Stomach (tissue), 4 donors: ENCODE results near the gene QRFP.

Experiments
- CTCF ChIP-seq, 7 experiments: fragments of 450-650 bp in 4 of 7; fragments of 200-600 bp in 3 of 7; sonication (generic) in 3 of 7; IDR thresholded peaks; one replicate each; pipeline ENCODE4 v1.5.1; 2016 to 2019; ENCODE audit warnings: antibody characterized with exemption in 7 of 7, control low read depth in 2 of 7, mild to moderate bottlenecking in 1 of 7
- EP300 ChIP-seq: sonication (generic); formaldehyde crosslinking; IDR thresholded peaks from one replicate; pipeline ENCODE4 v1.6.1; 2017; ENCODE audit warnings: antibody characterized with exemption
- POLR2AphosphoS5 ChIP-seq, 3 donors: sonication (generic); formaldehyde crosslinking; IDR thresholded peaks; one replicate each; pipeline ENCODE4 v1.6.1; 2016; ENCODE audit warnings: antibody characterized with exemption in 3 of 3

DNA sequence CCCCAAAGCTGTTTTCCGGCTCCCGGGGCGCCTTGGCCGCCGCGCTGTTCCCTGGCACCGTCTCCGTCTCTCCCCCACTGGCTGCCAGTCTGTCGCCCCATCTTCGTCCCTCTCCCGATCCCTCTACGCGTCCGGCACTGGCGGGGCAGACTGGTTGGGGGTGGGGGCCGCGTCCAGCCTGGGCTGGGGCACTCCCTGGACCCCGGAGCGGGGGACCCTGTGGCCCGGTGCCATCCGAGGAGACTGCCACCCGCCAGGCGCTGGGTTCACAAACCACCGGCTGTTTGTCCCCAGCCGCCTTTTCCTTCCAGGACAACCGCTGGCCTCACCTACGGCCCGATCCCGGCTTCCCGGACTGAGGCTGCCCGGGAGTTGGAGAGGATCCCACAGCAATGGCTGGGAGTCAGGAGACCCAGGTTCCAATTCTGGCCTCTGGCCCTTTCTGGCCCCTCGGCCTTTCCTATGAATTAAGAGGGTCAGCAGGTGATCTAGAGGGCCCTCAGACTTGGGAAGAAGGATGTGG, 43.5 kb upstream of the QRFP start:
- no peak for TF ChIP-seq CTCF (IDR thresholded peaks at IDR 0.05)
- TF ChIP-seq POLR2AphosphoS5 (IDR thresholded peaks at IDR 0.05): no peak
- TF ChIP-seq EP300: no peak
